HG02884 (cell line): ENCODE measurements around the gene ZNF778.
"Not testable (repeated sequence)": the region's sequence is repeated elsewhere in the genome, so short reads cannot be mapped to it uniquely, and the experiment has no call there.

Experiments used
- ATAC-seq: cut with Tn5 transposase; IDR thresholded peaks from one replicate; pipeline ENCODE4 v1.9.1; 2021; ENCODE audit warnings: mild to moderate bottlenecking, moderate library complexity; ENCODE audit not compliant: unreplicated experiment

Gene ZNF778

GRCh38 chr16:89253548-89254287 lies 36.2 kb downstream of the ZNF778 start:
- no peak for ATAC-seq

GRCh38 chr16:89256651-89257254 lies 39.2 kb downstream of the ZNF778 start:
- no peak for ATAC-seq

- ATAC-seq: no peak
These were observed 39.8 kb downstream of the ZNF778 start for GRCh38 chr16:89257281-89257731.

- ATAC-seq: no peak
These were observed 40.4 kb downstream of the ZNF778 start for GRCh38 chr16:89257757-89258465.

- not testable (repeated sequence) for ATAC-seq
These were observed 42.4 kb downstream of the ZNF778 start for GRCh38 chr16:89259901-89260300.

- ATAC-seq: no peak
These were observed 44.4 kb downstream of the ZNF778 start for GRCh38 chr16:89261691-89262563.

DNA sequence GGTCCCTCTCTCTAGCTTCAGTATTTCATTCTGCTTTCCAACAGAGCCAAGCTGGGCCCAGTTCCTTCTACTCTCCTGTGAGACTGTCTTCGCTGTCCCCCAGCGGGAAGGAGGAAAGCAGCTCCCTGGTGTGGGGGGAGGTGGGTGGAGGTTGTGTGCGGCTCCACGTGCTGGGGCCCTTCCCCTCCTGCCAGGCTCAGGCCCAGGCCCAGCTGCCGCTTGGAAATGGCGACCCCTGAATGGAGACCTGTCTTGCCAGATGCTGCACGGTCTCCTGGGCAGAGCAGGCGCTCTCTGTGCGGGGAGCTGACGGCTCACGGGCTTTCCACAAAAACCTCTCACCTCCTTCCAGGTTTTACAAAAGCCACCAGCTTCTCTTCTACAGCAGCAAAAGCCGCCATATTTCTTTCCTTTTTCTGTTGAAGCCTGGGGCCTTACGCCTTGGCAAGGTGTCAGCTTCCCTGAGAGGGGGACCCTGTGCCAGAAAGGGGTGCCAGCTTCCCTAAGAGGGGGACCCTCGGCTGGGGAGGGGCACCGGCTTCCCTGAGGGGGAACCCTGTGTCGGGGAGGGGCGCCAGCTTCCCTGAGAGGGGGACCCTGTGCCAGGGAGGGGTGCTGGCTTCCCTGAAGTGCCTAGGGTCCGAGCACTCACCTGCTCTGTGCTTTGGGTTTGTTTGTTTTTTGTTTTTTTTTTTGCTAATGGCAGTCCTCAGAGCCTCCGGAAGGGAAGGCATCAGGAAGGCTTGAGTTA lies 47.5 kb downstream of the ZNF778 start:
- ATAC-seq: no peak

DNA sequence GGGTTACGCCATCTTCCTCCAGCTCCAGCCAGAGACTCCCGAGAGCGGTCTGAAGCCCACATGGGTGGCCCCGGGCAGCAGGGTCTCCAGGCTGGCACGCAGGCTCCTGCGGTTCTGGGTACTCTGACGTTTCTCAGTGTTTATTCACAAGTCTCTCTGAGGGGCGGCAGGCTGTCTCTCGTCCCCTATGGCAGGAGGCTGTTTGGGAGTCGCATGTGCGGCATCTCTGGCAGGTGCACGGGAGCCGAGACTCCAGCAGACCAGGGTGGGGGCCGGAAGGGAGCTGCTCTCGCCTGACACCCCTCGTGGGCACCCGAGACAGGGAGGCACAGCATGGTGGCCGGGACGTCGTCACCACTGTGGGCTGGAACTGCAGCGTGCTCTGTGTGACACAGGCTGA lies 48.1 kb downstream of the ZNF778 start:
- no peak for ATAC-seq

DNA sequence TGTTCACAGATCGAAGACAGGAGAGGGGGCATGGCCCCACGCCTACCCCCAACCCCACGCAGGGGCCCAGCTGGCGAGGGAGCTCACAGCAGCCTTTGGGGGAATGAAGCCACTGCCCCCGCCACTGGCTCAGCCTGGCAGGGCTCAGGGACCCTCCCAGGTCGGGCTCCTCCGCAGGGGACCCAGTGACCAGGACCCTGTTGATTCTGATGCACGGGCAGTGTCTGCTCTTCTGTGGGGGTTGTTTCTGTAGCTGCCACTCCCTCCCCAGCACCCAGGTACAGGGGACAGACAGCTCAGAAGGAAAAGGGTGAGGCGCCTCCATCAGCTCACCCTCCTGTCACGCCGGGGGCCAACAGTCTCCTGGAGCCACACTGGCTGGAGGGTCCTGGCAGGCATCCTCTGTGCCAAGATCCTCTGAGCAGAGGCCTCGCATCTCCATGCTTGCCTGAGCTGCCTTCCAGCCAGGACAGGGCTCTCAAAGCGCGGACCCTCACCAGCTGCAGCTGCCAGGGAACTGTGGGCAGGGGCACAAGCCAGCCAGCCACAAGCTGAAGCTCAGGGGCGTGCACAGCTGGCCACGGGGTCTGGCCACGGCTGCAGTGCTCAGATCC lies 49.1 kb downstream of the ZNF778 start:
- ATAC-seq: no peak

GRCh38 chr16:89267746-89268145 lies 50.2 kb downstream of the ZNF778 start:
- ATAC-seq: not testable (repeated sequence)

DNA sequence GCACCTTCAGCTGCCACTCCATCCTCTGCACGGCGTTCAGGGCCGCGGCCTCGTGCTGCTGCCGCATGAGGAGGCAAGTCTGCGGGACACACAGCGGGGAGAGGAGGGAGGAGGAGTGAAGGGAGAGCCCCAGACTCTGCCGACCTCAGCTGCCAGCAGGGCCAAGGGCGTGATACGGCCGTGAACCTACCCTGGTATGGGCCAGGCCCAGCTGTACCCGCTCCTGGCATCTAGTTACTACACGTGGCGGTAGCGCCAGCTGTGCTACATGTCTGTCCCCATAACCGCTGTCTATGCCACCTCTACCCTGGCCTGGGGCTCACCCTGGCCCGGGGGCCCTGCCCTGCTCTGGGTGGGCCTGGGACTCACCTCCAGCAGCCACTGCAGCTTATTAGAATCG lies 51.1 kb downstream of the ZNF778 start:
- ATAC-seq: no peak

DNA sequence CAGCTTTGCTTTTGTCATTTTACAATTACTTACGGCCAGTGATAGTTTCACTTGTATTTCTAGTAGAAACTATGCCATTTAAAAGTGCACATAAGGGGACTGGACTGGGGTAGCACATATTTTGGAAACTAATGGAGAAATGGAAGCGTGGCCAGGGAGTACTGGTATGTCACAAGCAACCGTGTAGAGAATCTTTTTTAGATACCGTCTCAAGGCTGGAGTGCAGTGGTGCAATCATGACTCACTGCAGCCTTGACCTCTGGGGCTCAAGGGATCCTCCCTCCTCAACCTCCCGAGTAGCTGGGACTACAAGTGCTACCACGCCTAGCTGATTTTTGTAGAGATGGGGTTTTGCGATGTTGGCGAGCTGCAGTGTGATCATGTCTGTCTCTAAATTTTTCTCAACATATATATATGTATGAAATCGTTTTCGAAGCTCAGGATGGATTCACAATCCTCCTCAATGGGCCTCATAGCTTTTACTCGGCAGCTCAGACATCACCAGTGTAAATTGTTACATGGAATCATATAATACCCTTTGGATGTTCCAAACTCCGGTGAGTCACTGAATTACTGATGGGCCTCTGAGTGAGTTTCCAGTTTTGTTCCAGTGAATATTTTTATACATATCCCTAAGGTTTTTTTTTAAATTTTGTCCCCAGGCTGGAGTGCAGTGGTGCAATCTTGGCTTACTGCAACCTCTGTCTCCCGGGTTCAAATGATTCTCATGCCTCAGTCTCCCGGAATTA lies 51.7 kb downstream of the ZNF778 start:
- ATAC-seq: no peak

DNA sequence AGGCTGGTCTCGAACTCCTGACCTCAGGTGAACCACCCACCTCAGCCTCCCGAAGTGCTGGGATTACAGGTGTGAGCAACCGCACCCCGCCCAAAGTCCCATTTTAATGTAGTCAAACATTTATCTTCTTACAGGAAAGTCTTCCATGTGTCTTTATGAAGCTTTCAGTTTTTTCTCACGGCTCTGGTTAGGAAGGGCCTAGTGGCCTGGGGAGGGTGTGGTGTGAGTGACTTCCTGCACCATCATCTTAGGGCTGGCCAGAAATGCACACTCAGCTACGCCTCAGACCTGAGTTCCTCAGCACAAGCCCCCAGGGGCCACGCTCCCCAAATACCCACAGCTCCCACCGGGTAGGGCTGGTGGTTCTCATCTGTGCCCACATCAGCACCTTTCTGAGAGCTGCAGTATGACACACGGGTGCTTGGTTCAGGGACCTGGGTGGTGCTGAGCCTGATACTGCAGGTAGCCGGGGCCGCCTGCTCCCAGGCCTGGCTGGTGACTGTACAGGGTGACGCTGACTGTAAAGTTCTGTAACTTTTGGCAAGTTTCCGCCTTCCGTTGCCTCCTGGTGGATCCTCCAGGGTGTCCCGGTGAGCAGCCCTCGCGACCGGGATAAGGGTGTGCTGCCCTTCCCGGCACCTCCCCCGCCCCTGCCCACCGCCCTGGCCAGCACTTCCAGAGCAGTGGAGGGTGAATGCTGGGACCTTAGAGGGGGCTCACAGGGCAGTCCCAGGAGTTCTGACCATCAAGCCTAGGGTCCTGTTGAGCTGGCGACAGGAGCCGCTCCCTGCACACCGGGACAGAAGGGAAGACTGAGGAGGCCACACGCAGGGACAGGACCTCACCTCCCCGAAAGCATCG lies 52.5 kb downstream of the ZNF778 start:
- ATAC-seq: no peak

DNA sequence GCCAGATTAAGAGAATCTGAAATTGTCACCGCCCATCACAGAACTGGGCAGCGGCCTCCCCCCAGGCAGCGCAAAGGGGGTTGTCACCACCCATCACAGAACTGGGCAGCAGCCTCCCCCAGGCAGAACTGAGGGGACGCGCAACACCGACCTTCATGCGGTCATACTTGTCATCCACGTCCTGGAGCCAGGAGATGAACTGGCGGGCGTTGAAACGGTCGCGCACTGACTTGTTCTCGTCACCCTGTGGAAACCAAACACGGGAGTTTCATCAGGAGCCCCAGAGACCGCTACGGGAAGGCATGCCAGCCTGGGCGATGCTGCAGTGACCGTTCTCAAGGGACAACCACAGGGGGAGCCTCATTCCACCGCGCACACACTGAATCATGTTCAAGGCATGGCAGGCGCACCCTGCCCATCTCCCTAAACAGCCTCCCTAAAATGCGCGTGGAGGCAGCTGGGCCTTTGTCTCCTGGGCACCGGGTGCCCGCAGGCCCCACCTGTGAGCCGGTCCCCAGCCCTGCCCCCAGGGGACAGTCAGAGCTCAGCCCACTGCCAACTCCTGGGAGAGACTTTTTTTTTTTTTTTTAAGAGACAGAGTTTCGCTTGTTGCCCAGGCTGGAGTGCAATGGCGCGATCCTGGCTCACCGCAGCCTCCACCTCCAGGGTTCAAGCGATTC lies 53.3 kb downstream of the ZNF778 start:
- no peak for ATAC-seq

DNA sequence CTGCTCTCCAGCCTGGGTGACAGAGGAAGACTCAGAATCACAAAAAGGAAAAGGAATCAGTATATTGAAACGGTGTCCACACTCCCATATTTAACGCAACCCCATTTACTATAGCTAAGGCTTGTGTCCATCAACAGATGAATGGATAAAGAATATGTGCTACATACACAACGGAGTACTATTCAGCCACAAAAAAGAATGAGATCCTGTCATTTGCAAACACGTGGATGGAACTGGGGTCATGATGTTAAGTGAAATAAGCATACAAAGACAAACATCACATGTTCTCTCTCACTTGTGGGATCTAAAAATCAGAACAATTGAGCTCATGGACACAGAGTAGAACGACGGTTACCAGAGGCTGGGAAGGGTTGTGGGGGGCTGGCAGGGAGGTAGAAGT lies 55.1 kb downstream of the ZNF778 start:
- ATAC-seq: no peak

DNA sequence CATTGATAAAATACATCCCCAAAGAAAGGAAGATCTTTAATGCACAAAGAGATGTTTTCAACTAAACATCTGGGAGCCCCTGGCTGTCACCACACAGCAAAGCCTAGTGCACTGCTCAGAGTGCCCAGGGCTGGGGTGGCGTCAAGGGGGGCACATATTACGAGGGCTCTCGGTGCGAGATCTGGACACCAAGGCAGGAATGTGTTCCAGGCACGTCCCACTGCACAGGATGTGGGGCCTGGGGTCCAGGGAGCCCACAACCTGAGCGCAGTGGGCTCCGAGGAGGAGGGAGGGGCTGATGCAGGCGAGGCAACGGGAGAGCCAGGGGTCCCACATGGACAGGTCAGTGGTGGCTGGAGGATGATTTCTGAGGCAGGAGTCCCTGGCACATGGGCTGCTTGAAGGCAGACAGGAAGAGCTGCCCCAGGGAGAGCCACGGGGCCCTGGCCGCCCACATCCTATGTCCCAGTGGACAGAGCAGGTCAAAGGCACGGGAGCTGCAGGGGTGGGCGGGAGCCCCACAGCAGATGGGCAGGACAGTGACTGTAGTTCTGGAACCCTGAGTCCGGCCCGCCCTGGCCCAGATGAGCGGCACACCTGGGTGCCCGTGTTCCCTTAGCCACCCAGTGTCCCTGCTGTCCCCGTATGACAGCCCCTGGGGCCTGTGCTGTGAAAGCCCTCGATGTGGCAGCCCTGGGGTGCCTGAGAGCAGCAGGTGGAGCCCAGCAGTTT lies 56.4 kb downstream of the ZNF778 start:
- ATAC-seq: no peak
